Measurements from ENCODE around the gene UBE4B. TPM values are rescaled to one million over a fixed set of nuclear protein-coding genes. Genes with fewer than 3 reads are reported as not detected.

UBE4B gene
- total and polyA plus RNA-seq, 2 of the 13 experiments (the other 11 are each of a cell fraction or from before 2014, with no cell fraction given), result 15.2 to 24.8 TPM

- no peak for TF ChIP-seq SETDB1 (CRISPR knock-in tag; IDR thresholded peaks at IDR 0.05; ENCODE audit: borderline replicate concordance)
- peak; percentile 84; the same call in 1 of the 2 replicates for TF ChIP-seq GATA4 (IDR thresholded peaks at IDR 0.05; ENCODE audit: borderline replicate concordance, low read depth)
- no peak for TF ChIP-seq CCAR2 (optimal IDR thresholded peaks at IDR 0.05; ENCODE audit: low read depth, low read length)
- no peak; the same call in 1 of the 2 replicates for TF ChIP-seq ZNF678 (CRISPR knock-in tag; IDR thresholded peaks at IDR 0.05)
- TF ChIP-seq, protein P1, sequence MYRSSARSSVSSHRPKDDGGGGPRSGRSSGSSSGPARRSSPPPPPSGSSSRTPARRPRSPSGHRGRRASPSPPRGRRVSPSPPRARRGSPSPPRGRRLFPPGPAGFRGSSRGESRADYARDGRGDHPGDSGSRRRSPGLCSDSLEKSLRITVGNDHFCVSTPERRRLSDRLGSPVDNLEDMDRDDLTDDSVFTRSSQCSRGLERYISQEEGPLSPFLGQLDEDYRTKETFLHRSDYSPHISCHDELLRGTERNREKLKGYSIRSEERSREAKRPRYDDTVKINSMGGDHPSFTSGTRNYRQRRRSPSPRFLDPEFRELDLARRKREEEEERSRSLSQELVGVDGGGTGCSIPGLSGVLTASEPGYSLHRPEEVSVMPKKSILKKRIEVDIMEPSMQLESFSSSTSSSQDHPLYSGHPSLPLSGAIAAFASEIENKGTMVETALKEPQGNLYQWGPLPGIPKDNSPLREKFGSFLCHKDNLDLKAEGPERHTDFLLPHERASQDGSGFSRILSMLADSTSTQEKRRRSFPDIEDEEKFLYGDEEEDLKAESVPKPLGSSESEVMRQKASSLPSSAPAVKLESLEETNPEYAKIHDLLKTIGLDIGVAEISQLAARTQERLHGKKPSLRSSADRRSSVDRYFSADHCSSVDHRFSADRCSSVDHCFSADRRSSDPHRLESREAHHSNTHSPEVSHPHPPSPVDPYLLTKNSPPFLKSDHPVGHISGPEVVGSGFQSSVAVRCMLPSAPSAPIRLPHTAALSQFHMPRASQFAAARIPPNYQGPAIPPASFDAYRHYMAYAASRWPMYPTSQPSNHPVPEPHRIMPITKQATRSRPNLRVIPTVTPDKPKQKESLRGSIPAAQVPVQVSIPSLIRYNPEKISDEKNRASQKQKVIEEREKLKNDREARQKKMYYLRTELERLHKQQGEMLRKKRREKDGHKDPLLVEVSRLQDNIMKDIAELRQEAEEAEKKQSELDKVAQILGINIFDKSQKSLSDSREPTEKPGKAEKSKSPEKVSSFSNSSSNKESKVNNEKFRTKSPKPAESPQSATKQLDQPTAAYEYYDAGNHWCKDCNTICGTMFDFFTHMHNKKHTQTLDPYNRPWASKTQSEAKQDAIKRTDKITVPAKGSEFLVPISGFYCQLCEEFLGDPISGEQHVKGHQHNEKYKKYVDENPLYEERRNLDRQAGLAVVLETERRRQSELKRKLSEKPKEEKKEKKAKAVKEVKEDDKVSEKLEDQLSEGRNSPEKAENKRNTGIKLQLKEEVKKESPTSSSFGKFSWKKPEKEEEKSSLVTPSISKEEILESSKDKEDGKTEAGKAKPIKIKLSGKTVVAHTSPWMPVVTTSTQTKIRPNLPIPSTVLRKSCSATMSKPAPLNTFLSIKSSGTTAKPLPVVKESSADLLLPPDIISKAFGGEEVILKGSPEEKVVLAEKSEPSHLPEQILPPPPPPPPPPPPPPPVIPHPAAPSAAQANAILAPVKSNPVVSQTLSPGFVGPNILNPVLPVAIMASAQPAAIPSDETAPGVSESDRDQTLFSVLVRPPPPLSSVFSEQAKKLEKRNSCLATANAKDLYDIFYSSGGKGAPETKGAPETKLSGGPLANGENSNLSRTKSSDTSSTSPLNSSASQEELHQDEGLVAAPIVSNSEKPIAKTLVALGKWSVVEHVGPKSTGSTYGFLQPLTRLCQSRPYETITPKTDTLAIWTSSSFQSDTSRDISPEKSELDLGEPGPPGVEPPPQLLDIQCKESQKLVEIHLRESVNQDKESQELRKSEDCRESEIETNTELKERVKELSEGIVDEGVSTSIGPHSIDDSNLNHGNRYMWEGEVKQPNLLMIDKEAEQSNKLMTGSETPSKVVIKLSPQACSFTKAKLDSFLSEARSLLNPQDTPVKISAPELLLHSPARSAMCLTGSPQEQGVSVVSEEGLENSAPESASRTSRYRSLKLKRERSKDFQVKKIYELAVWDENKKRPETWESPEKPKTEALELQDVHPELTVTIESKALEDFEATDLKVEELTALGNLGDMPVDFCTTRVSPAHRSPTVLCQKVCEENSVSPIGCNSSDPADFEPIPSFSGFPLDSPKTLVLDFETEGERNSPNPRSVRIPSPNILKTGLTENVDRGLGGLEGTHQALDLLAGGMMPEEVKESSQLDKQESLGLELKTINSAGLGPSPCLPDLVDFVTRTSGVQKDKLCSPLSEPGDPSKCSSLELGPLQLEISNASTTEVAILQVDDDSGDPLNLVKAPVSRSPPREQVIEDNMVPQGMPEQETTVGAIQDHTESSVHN (CRISPR knock-in tag; IDR thresholded peaks at IDR 0.05), result 0 out of 2 replicates have a peak, but pooled peaks have one; percentile 43
- TF ChIP-seq, protein P2, sequence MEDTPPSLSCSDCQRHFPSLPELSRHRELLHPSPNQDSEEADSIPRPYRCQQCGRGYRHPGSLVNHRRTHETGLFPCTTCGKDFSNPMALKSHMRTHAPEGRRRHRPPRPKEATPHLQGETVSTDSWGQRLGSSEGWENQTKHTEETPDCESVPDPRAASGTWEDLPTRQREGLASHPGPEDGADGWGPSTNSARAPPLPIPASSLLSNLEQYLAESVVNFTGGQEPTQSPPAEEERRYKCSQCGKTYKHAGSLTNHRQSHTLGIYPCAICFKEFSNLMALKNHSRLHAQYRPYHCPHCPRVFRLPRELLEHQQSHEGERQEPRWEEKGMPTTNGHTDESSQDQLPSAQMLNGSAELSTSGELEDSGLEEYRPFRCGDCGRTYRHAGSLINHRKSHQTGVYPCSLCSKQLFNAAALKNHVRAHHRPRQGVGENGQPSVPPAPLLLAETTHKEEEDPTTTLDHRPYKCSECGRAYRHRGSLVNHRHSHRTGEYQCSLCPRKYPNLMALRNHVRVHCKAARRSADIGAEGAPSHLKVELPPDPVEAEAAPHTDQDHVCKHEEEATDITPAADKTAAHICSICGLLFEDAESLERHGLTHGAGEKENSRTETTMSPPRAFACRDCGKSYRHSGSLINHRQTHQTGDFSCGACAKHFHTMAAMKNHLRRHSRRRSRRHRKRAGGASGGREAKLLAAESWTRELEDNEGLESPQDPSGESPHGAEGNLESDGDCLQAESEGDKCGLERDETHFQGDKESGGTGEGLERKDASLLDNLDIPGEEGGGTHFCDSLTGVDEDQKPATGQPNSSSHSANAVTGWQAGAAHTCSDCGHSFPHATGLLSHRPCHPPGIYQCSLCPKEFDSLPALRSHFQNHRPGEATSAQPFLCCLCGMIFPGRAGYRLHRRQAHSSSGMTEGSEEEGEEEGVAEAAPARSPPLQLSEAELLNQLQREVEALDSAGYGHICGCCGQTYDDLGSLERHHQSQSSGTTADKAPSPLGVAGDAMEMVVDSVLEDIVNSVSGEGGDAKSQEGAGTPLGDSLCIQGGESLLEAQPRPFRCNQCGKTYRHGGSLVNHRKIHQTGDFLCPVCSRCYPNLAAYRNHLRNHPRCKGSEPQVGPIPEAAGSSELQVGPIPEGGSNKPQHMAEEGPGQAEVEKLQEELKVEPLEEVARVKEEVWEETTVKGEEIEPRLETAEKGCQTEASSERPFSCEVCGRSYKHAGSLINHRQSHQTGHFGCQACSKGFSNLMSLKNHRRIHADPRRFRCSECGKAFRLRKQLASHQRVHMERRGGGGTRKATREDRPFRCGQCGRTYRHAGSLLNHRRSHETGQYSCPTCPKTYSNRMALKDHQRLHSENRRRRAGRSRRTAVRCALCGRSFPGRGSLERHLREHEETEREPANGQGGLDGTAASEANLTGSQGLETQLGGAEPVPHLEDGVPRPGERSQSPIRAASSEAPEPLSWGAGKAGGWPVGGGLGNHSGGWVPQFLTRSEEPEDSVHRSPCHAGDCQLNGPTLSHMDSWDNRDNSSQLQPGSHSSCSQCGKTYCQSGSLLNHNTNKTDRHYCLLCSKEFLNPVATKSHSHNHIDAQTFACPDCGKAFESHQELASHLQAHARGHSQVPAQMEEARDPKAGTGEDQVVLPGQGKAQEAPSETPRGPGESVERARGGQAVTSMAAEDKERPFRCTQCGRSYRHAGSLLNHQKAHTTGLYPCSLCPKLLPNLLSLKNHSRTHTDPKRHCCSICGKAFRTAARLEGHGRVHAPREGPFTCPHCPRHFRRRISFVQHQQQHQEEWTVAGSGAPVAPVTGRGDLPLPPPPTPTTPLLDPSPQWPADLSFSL (CRISPR knock-in tag; IDR thresholded peaks at IDR 0.05), result peak; percentile 62; the same call in 1 of the 2 replicates
- TF ChIP-seq ZNF18 (CRISPR knock-in tag; IDR thresholded peaks at IDR 0.05; ENCODE audit: insufficient replicate concordance), result peak; percentile 87
- TF ChIP-seq, protein P3, sequence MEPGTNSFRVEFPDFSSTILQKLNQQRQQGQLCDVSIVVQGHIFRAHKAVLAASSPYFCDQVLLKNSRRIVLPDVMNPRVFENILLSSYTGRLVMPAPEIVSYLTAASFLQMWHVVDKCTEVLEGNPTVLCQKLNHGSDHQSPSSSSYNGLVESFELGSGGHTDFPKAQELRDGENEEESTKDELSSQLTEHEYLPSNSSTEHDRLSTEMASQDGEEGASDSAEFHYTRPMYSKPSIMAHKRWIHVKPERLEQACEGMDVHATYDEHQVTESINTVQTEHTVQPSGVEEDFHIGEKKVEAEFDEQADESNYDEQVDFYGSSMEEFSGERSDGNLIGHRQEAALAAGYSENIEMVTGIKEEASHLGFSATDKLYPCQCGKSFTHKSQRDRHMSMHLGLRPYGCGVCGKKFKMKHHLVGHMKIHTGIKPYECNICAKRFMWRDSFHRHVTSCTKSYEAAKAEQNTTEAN (CRISPR knock-in tag; conservative IDR thresholded peaks at IDR 0.05), result peak; percentile 75
- 0 out of 2 replicates have a peak, but pooled peaks have one; percentile 42 for TF ChIP-seq SIX1 (CRISPR knock-in tag; IDR thresholded peaks at IDR 0.05; ENCODE audit: borderline replicate concordance)
- no peak for TF ChIP-seq ZNF558 (CRISPR knock-in tag; IDR thresholded peaks at IDR 0.05; ENCODE audit: borderline replicate concordance)
Observed at GRCh38 chr1:10171105-10171767, 138.5 kb downstream of the UBE4B start (continued).

All from HepG2 (cell line).